ENCODE results near the gene FBXO28.
"Not testable (repeated sequence)": the region's sequence is repeated elsewhere in the genome, so short reads cannot be mapped to it uniquely, and the experiment has no call there.

FBXO28 gene

GRCh38 chr1:224198572-224198971 lies 84.7 kb downstream of the FBXO28 start:
- TF ChIP-seq, protein P1, sequence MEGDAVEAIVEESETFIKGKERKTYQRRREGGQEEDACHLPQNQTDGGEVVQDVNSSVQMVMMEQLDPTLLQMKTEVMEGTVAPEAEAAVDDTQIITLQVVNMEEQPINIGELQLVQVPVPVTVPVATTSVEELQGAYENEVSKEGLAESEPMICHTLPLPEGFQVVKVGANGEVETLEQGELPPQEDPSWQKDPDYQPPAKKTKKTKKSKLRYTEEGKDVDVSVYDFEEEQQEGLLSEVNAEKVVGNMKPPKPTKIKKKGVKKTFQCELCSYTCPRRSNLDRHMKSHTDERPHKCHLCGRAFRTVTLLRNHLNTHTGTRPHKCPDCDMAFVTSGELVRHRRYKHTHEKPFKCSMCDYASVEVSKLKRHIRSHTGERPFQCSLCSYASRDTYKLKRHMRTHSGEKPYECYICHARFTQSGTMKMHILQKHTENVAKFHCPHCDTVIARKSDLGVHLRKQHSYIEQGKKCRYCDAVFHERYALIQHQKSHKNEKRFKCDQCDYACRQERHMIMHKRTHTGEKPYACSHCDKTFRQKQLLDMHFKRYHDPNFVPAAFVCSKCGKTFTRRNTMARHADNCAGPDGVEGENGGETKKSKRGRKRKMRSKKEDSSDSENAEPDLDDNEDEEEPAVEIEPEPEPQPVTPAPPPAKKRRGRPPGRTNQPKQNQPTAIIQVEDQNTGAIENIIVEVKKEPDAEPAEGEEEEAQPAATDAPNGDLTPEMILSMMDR (IDR thresholded peaks at IDR 0.05; ENCODE audit: low read depth, low read length), result no peak
- in situ Hi-C loops (cut with HindIII; ENCODE audit: low sequenced_read_pairs), result no loop called here
- DNase-seq (ENCODE audit: low read depth, low spot score), result no peak
- no peak overlapping the region for H3K4me3 ChIP-seq (ENCODE audit: low read depth, low read length)

GRCh38 chr1:224199679-224200078 lies 85.8 kb downstream of the FBXO28 start:
- DNase-seq (ENCODE audit: low read depth, low spot score), result no peak
- H3K4me3 ChIP-seq (ENCODE audit: low read depth, low read length), result no peak overlapping the region
- in situ Hi-C loops (cut with HindIII; ENCODE audit: low sequenced_read_pairs), result no loop called here
- TF ChIP-seq, protein P1 (IDR thresholded peaks at IDR 0.05; ENCODE audit: low read depth, low read length), result no peak

GRCh38 chr1:224201383-224201782 lies 87.5 kb downstream of the FBXO28 start:
- in situ Hi-C loops (cut with HindIII; ENCODE audit: low sequenced_read_pairs), result no loop called here
- no peak for DNase-seq (ENCODE audit: low read depth, low spot score)
- H3K4me3 ChIP-seq (ENCODE audit: low read depth, low read length), result no peak overlapping the region
- TF ChIP-seq, protein P1 (IDR thresholded peaks at IDR 0.05; ENCODE audit: low read depth, low read length), result no peak

DNA sequence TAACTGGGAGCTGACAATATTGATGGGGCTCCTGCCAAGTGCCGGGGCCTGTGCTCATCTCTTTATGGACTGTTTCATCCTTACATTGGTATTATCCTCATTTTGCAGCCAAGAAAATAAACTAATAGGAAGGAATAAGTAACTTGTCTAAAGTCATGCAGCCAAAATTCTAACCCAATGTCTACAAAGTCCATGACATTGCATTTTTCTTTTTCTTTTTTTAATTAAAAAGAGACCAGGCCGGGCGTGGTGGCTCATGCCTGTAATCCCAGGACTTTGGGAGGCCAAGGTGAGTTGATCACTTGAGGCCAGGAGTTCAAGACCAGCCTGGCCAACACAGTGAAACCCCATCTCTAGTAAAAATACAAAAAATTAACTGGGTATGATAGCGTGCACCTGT lies 87.9 kb downstream of the FBXO28 start:
- DNase-seq (ENCODE audit: low read depth, low spot score), result no peak
- in situ Hi-C loops (cut with HindIII; ENCODE audit: low sequenced_read_pairs), result no loop called here
- no peak overlapping the region for H3K4me3 ChIP-seq (ENCODE audit: low read depth, low read length)
- TF ChIP-seq, protein P1 (IDR thresholded peaks at IDR 0.05; ENCODE audit: low read depth, low read length), result no peak

GRCh38 chr1:224203243-224204016 lies 89.5 kb downstream of the FBXO28 start:
- in situ Hi-C loops (cut with HindIII; ENCODE audit: low sequenced_read_pairs), result no loop called here
- TF ChIP-seq, protein P1 (IDR thresholded peaks at IDR 0.05; ENCODE audit: low read depth, low read length), result no peak
- peak; percentile 91 for DNase-seq (ENCODE audit: low read depth, low spot score)
- H3K4me3 ChIP-seq (ENCODE audit: low read depth, low read length), result no peak overlapping the region

DNA sequence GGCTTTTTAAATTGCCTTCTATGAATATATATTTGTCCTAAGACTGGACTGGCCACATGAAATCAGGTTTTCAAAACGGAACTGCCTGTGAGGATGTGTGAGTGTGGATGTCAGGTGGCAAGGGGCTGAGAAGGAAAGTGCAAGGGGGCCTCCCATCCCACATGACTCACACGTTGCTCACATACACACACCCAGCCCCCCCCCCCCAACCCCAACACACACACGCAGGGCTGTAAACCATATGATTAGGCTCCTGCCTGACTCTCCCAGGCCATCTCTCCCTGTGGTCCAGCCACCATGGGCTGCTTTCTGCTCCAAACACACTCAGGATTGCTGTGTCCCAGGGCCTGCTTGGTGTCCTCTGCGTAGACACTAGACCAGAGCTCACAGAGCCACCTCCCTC lies 91.5 kb downstream of the FBXO28 start:
- TF ChIP-seq, protein P1 (IDR thresholded peaks at IDR 0.05; ENCODE audit: low read depth, low read length), result no peak
- peak; percentile 71 for DNase-seq (ENCODE audit: low read depth, low spot score)
- no peak overlapping the region for H3K4me3 ChIP-seq (ENCODE audit: low read depth, low read length)
- in situ Hi-C loops (cut with HindIII; ENCODE audit: low sequenced_read_pairs), result no loop called here

GRCh38 chr1:224205931-224206538 lies 92.1 kb downstream of the FBXO28 start:
- H3K4me3 ChIP-seq (ENCODE audit: low read depth, low read length); DNase-seq (ENCODE audit: low read depth, low spot score); in situ Hi-C loops (cut with HindIII; ENCODE audit: low sequenced_read_pairs): not testable (repeated sequence)
